Ishikawa (cell line): ENCODE results near the gene ADH1B.

ENCODE experiments used
- CEBPB ChIP-seq: IDR thresholded peaks from 2 replicates; pipeline ENCODE4 v1.6.1; 2012
- CREB1 ChIP-seq: IDR thresholded peaks from 2 replicates; pipeline ENCODE4 v1.6.1; 2012; ENCODE audit warnings: low read depth
- EGR1 ChIP-seq: IDR thresholded peaks from 2 replicates; pipeline ENCODE4 v1.6.1; 2012
- EP300 ChIP-seq: IDR thresholded peaks from 2 replicates; pipeline ENCODE4 v1.6.1; 2012; ENCODE audit warnings: borderline replicate concordance
- FOXM1 ChIP-seq: IDR thresholded peaks from 2 replicates; pipeline ENCODE4 v1.6.1; 2012; ENCODE audit warnings: low read depth, borderline replicate concordance
- MAX ChIP-seq: IDR thresholded peaks from 2 replicates; pipeline ENCODE4 v1.6.1; 2012
- NFIC ChIP-seq: IDR thresholded peaks from 2 replicates; pipeline ENCODE4 v1.6.1; 2012
- RAD21 ChIP-seq: IDR thresholded peaks from 2 replicates; pipeline ENCODE4 v1.6.1; 2012; ENCODE audit warnings: low read depth
- REST ChIP-seq: IDR thresholded peaks from 2 replicates; pipeline ENCODE4 v1.6.1; 2012; ENCODE audit warnings: low read depth, mild to moderate bottlenecking
- TAF1 ChIP-seq: IDR thresholded peaks from 2 replicates; pipeline ENCODE4 v1.6.1; 2012; ENCODE audit warnings: low read depth, mild to moderate bottlenecking
- TCF12 ChIP-seq: IDR thresholded peaks from 2 replicates; pipeline ENCODE4 v1.6.1; 2012; ENCODE audit warnings: low read depth
- TEAD4 ChIP-seq: IDR thresholded peaks from 2 replicates; pipeline ENCODE4 v1.6.1; 2012
- USF1 ChIP-seq: IDR thresholded peaks from 2 replicates; pipeline ENCODE4 v1.6.1; 2012
- YY1 ChIP-seq: IDR thresholded peaks from 2 replicates; pipeline ENCODE4 v1.6.1; 2012; ENCODE audit warnings: low read depth
- ZBTB7A ChIP-seq: IDR thresholded peaks from 2 replicates; pipeline ENCODE4 v1.6.1; 2012; ENCODE audit warnings: low read depth

Gene ADH1B

DNA sequence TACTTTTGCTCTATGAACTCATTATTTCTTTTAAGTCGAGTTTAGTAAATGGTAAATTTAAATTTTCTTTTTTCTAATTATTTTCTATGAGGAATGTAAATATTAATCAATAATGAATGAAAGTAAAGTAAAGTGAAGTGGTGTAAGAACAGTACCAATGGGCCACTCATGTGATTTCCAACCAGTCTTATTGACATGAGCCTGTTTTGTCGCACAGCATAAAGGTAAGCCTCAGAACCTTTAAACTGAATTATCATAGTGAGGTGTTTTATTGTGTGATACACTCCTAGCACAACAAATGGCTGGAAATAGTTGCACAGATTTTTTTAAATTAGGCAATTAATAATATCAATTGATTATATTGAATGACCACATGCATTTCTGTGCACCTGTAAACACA lies 30.3 kb upstream of the ADH1B start:
- TF ChIP-seq YY1 (no peak), REST (no peak), ZBTB7A (no peak), TAF1 (no peak), CREB1 (no peak), USF1 (no peak), EP300 (no peak), CEBPB (no peak), RAD21 (no peak), TCF12 (no peak), FOXM1 (no peak)

GRCh38 chr4:99349338-99349737 lies 28.1 kb upstream of the ADH1B start:
- no peak for TF ChIP-seq REST
- no peak for TF ChIP-seq TAF1
- TF ChIP-seq FOXM1: no peak
- no peak for TF ChIP-seq MAX
- no peak for TF ChIP-seq USF1
- no peak for TF ChIP-seq TEAD4
- no peak for TF ChIP-seq EP300
- TF ChIP-seq EGR1: no peak
- TF ChIP-seq TCF12: no peak
- no peak for TF ChIP-seq CREB1
- no peak for TF ChIP-seq RAD21
- TF ChIP-seq YY1: no peak
- no peak for TF ChIP-seq ZBTB7A
- TF ChIP-seq NFIC: no peak
- TF ChIP-seq CEBPB: no peak

DNA sequence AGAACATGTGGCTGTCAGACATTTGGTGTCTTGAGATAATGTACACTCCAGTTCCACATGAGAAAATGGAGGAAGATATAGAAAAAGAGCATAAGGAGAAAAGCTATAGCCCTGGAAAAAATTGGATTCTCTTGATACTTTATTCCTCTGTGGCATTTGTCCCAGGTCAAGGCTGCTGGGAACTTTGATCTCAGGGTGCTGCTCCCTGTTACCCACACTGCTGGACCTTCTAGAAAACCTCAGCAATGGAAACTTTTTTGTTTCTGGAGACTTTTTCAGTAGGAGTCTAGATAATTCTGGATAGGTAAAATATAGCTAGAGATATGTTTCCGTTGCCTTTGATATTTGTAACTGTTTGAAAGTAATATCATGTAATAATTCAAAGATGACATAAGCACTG lies 20.2 kb upstream of the ADH1B start:
- TF ChIP-seq TAF1 (no peak), YY1 (no peak), MAX (no peak), TEAD4 (no peak), CEBPB (no peak), EP300 (no peak), EGR1 (no peak), ZBTB7A (no peak), FOXM1 (no peak), NFIC (no peak), USF1 (no peak), REST (no peak), RAD21 (no peak), TCF12 (no peak)

- TF ChIP-seq REST: no peak
- no peak for TF ChIP-seq CEBPB
- no peak for TF ChIP-seq TEAD4
- TF ChIP-seq FOXM1: no peak
- no peak for TF ChIP-seq NFIC
- no peak for TF ChIP-seq EP300
- no peak for TF ChIP-seq MAX
- no peak for TF ChIP-seq EGR1
- no peak for TF ChIP-seq TAF1
- no peak for TF ChIP-seq RAD21
Observed at GRCh38 chr4:99339172-99339571, 18.0 kb upstream of the ADH1B start.
